HCT116 (cell line): ENCODE measurements around the gene SEC16A. TPM values are rescaled to one million over a fixed set of nuclear protein-coding genes. Genes with fewer than 3 reads are reported as not detected.

Experiments used
- ATAC-seq: fragments of 200-7000 bp; cut with Tn5 transposase; 2 replicates; pipeline ENCODE4 v1.9.1; 2020; ENCODE audit warnings: mild to moderate bottlenecking, moderate library complexity
- BruUV-seq: library from RNA; stranded (reverse); fragments of 400-500 nt; replicated peaks from 2 replicates; lab custom pipeline; 2021; lab: Mats Ljungman, UMichigan
- CTCF ChIA-PET: fragments of 300-600 bp; sonication (Branson Sonifier 250); formaldehyde crosslinking; loops from one replicate; lab custom pipeline; 2021; ENCODE audit warnings: antibody characterized with exemption; lab: Charles Lee
- POLR2A ChIA-PET: fragments of 300-600, 350-600 bp; sonication (Branson Sonifier 250); formaldehyde crosslinking; loops from one replicate; lab custom pipeline; 2021; ENCODE audit warnings: antibody characterized with exemption; lab: Charles Lee
- RAD21 ChIA-PET, 2 experiments: fragments of 300-600 bp; sonication (Branson Sonifier 250); formaldehyde crosslinking; loops; one replicate each; lab custom pipeline; 2023; ENCODE audit warnings: low total read pairs in 2 of 2; ENCODE audit not compliant: uncharacterized antibody in 2 of 2, unreplicated experiment in 2 of 2, low non-redundant PET in 1 of 2; lab: Charles Lee
- DNase-seq: peaks from one replicate; pipeline ENCODE4 v3.0.0-alpha.2; 2010; ENCODE audit warnings: low read depth, low spot score
- H2AFZ ChIP-seq: fragments of 200-600 bp; shearing (Covaris generic), sonication (generic); 2 replicates; pipeline ENCODE4 v1.6.1; 2017; ENCODE audit warnings: low read depth, mixed run types, mixed read lengths, antibody characterized with exemption, low read length; ENCODE audit not compliant: poor library complexity, severe bottlenecking
- H3K27ac ChIP-seq: 2 replicates; pipeline ENCODE4 v1.5.1; 2012; ENCODE audit warnings: low read depth, low read length
- H3K27me3 ChIP-seq: fragments of 200-600 bp; sonication (generic); 2 replicates; pipeline ENCODE4 v1.6.1; 2016; ENCODE audit warnings: mixed run types, low read length, mixed read lengths; ENCODE audit not compliant: insufficient read depth
- H3K36me3 ChIP-seq, 2 experiments: fragments of 200-500 bp in 1 of 2; fragments of 200-600 bp in 1 of 2; sonication (Bioruptor generic) in 1 of 2; sonication (generic) in 1 of 2; 2 replicates each; pipeline versions ENCODE4 v1.5.1 to v1.6.1; 2014 to 2016; ENCODE audit warnings: low read length in 2 of 2, inconsistent platforms in 1 of 2, mixed read lengths in 1 of 2, mixed run types in 1 of 2; ENCODE audit not compliant: insufficient read depth in 2 of 2, control insufficient read depth in 1 of 2
- H3K4me1 ChIP-seq, 2 experiments: fragments of 200-600 bp in 1 of 2; sonication (generic) in 1 of 2; 2 replicates each; pipeline versions ENCODE4 v1.5.1 to v1.6.1; 2012 to 2017; ENCODE audit warnings: low read length in 2 of 2, inconsistent platforms in 1 of 2, mild to moderate bottlenecking in 1 of 2, mixed read lengths in 1 of 2, mixed run types in 1 of 2, moderate library complexity in 1 of 2; ENCODE audit not compliant: insufficient read depth in 2 of 2, control insufficient read depth in 1 of 2
- H3K4me2 ChIP-seq: fragments of 200-600 bp; sonication (generic); 2 replicates; pipeline ENCODE4 v1.6.1; 2017; ENCODE audit warnings: mixed run types, low read length, mixed read lengths
- H3K4me3 ChIP-seq, 2 experiments: fragments of 200-600 bp in 1 of 2; sonication (generic) in 1 of 2; replicated peaks in 1 of 2; 2 replicates each; pipeline ENCODE4 v1.5.1; 2011 to 2016; ENCODE audit warnings: low read length in 2 of 2, control low read depth in 1 of 2, low read depth in 1 of 2, mild to moderate bottlenecking in 1 of 2, mixed read lengths in 1 of 2, mixed run types in 1 of 2
- H3K79me2 ChIP-seq: fragments of 200-600 bp; sonication (generic); 2 replicates; pipeline ENCODE4 v1.6.1; 2017; ENCODE audit warnings: mild to moderate bottlenecking, mixed run types, low read length, moderate library complexity, mixed read lengths; ENCODE audit not compliant: insufficient read depth
- H3K9ac ChIP-seq: fragments of 200-600 bp; sonication (generic); 2 replicates; pipeline ENCODE4 v1.6.1; 2016; ENCODE audit warnings: low read length, mixed read lengths
- H3K9me2 ChIP-seq: fragments of 200-600 bp; sonication (generic), shearing (Covaris generic); 2 replicates; pipeline ENCODE4 v1.6.1; 2017; ENCODE audit warnings: mixed run types, mild to moderate bottlenecking, moderate library complexity; ENCODE audit not compliant: insufficient read depth
- H3K9me3 ChIP-seq, 2 experiments: fragments of 200-500 bp in 1 of 2; fragments of 200-600 bp in 1 of 2; sonication (Bioruptor generic) in 1 of 2; sonication (generic) in 1 of 2; 2 replicates each; pipeline ENCODE4 v1.6.1; 2014 to 2017; ENCODE audit warnings: low read length in 2 of 2, mixed read lengths in 2 of 2, inconsistent platforms in 1 of 2, low read depth in 1 of 2, mild to moderate bottlenecking in 1 of 2, mixed run types in 1 of 2, moderate library complexity in 1 of 2; ENCODE audit not compliant: control insufficient read depth in 1 of 2, insufficient read depth in 1 of 2
- H4K20me1 ChIP-seq: fragments of 200-600 bp; sonication (generic), shearing (Covaris generic); 2 replicates; pipeline ENCODE4 v1.6.1; 2017; ENCODE audit warnings: mixed run types, mild to moderate bottlenecking, moderate library complexity; ENCODE audit not compliant: insufficient read depth
- ATF3 ChIP-seq: IDR thresholded peaks from 2 replicates; pipeline ENCODE4 v1.6.1; 2012
- CBX3 ChIP-seq: IDR thresholded peaks from 2 replicates; pipeline ENCODE4 v1.6.1; 2012; ENCODE audit warnings: low read depth
- CEBPB ChIP-seq: IDR thresholded peaks from 2 replicates; pipeline ENCODE4 v1.6.1; 2012; ENCODE audit warnings: low read depth
- CTCF ChIP-seq, 3 experiments: fragments of 200-600 bp in 1 of 3; sonication (generic) in 1 of 3; IDR thresholded peaks in 2 of 3; conservative IDR thresholded peaks in 1 of 3; 2 replicates each; pipeline ENCODE4 v1.5.1; 2012 to 2017; ENCODE audit warnings: low read depth in 2 of 3, low read length in 2 of 3, antibody characterized with exemption in 1 of 3, borderline replicate concordance in 1 of 3, control low read depth in 1 of 3, mild to moderate bottlenecking in 1 of 3, mixed read lengths in 1 of 3, mixed run types in 1 of 3, moderate library complexity in 1 of 3; ENCODE audit not compliant: insufficient read depth in 1 of 3
- EGR1 ChIP-seq: IDR thresholded peaks from 2 replicates; pipeline ENCODE4 v1.6.1; 2012; ENCODE audit warnings: low read depth
- ELF1 ChIP-seq: IDR thresholded peaks from 2 replicates; pipeline ENCODE4 v1.6.1; 2012; ENCODE audit warnings: low read depth, borderline replicate concordance
- EZH2 ChIP-seq: fragments of 200-600 bp; sonication (generic); IDR thresholded peaks from 2 replicates; pipeline ENCODE4 v1.6.1; 2017; ENCODE audit warnings: antibody characterized with exemption, mixed run types
- EZH2phosphoT487 ChIP-seq: fragments of 200-600 bp; IDR thresholded peaks from 2 replicates; pipeline ENCODE4 v1.6.1; 2018; ENCODE audit warnings: antibody characterized with exemption, borderline replicate concordance
- FOSL1 ChIP-seq: IDR thresholded peaks from 2 replicates; pipeline ENCODE4 v1.6.1; 2012; ENCODE audit warnings: low read depth
- JUND ChIP-seq: IDR thresholded peaks from 2 replicates; pipeline ENCODE4 v1.6.1; 2012
- POLR2AphosphoS5 ChIP-seq: IDR thresholded peaks from 2 replicates; pipeline ENCODE4 v1.6.1; 2011; ENCODE audit warnings: mild to moderate bottlenecking, low read depth, low read length, moderate library complexity
- RAD21 ChIP-seq: IDR thresholded peaks from 2 replicates; pipeline ENCODE4 v1.6.1; 2012; ENCODE audit warnings: low read depth, mild to moderate bottlenecking
- REST ChIP-seq: IDR thresholded peaks from 2 replicates; pipeline ENCODE4 v1.6.1; 2012; ENCODE audit warnings: low read depth
- SIN3A ChIP-seq: IDR thresholded peaks from 2 replicates; pipeline ENCODE4 v1.6.1; 2012; ENCODE audit warnings: low read depth
- SP1 ChIP-seq: IDR thresholded peaks from 2 replicates; pipeline ENCODE4 v1.6.1; 2012; ENCODE audit warnings: low read depth
- TCF7L2 ChIP-seq: IDR thresholded peaks from 2 replicates; pipeline ENCODE4 v1.7.0; 2011; ENCODE audit warnings: borderline replicate concordance, inconsistent platforms; ENCODE audit not compliant: insufficient read depth, insufficient read length; ENCODE audit errors: extremely low read depth
- YY1 ChIP-seq: IDR thresholded peaks from 2 replicates; pipeline ENCODE4 v1.6.1; 2011; ENCODE audit warnings: low read length, low read depth, moderate library complexity, mild to moderate bottlenecking; ENCODE audit not compliant: insufficient replicate concordance; ENCODE audit errors: extremely low read depth
- ZFX ChIP-seq: fragments of 450-650 bp; IDR thresholded peaks from 2 replicates; pipeline ENCODE4 v1.6.1; 2017
- ZNF274 ChIP-seq: fragments of 200-500 bp; sonication (Bioruptor generic); IDR thresholded peaks from 2 replicates; pipeline ENCODE4 v1.6.1; 2014; ENCODE audit warnings: mild to moderate bottlenecking, low read depth, low read length, inconsistent platforms
- intact Hi-C: fragments of 100-400 bp; cut with micrococcal nuclease; formaldehyde crosslinking; loops from 2 replicates; pipeline ENCODE4 v1.10.0; 2022
- total RNA-seq: library from RNA; stranded (reverse); gene quantifications from one replicate; pipeline ENCODE4 v1.2.1, GENCODE V29; 2021; ENCODE audit not compliant: unreplicated experiment

Gene SEC16A
- total RNA-seq, 1 experiment from 2014 or later = 49.8 TPM

GRCh38 chr9:136441681-136442245, 41.1 kb downstream of the SEC16A start:
- Histone ChIP-seq H3K4me3 (no peak overlapping the region), H2AFZ (no peak overlapping the region), H3K36me3 (peaks cover 11 to 35% of the 10 kb centered on the region in 2 experiments), H3K9me3 (no peaks in the 10 kb centered on the region), H3K79me2 (peaks cover 26% of the 10 kb centered on the region), H4K20me1 (no peaks in the 10 kb centered on the region), H3K9ac (no peak overlapping the region), H3K27me3 (no peaks in the 10 kb centered on the region), H3K4me2 (no peak overlapping the region), H3K27ac (no peak overlapping the region), H3K9me2 (no peaks in the 10 kb centered on the region), H3K4me1 (peaks cover 8 to 22% of the 10 kb centered on the region in 2 experiments)
- DNase-seq (no peak), ATAC-seq (no peak)
- no TSS peak for BruUV-seq
- intact Hi-C loops = no loop called here
- ChIA-PET CTCF (interaction anchor here (0.7 kb wide), 1 partner anchor 10 kb away, joined by 3 read pairs; no protein-coding TSS in a partner anchor), RAD21 (no interaction called here), POLR2A (no interaction called here)
- TF ChIP-seq JUND (no peak), ZNF274 (no peak), EZH2 (no peak), ZFX (no peak), ELF1 (no peak), CTCF (IDR thresholded peaks at IDR 0.05 in 2 of 3, conservative IDR thresholded peaks at IDR 0.05 in 1 of 3; ENCODE audit: borderline replicate concordance in 1 of 3, insufficient read depth in 1 of 3, low read depth in 2 of 3, low read length in 2 of 3) (no peak), EZH2phosphoT487 (no peak), TCF7L2 (no peak), CEBPB (no peak), POLR2AphosphoS5 (no peak), EGR1 (no peak), CBX3 (no peak), FOSL1 (no peak), REST (no peak), ATF3 (no peak), RAD21 (no peak), SIN3A (no peak), SP1 (no peak), YY1 (no peak)
